CD4-positive, alpha-beta T cell treated with Interleukin-10 for 1 hour (primary cell): ENCODE measurements around the gene SAA4.
"Not testable (repeated sequence)": the region's sequence is repeated elsewhere in the genome, so short reads cannot be mapped to it uniquely, and the experiment has no call there.

Experiments
- DNase-seq: peaks from one replicate; pipeline ENCODE4 v3.0.0-alpha.2; 2020

The SAA4 gene, protein sequence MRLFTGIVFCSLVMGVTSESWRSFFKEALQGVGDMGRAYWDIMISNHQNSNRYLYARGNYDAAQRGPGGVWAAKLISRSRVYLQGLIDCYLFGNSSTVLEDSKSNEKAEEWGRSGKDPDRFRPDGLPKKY

DNA sequence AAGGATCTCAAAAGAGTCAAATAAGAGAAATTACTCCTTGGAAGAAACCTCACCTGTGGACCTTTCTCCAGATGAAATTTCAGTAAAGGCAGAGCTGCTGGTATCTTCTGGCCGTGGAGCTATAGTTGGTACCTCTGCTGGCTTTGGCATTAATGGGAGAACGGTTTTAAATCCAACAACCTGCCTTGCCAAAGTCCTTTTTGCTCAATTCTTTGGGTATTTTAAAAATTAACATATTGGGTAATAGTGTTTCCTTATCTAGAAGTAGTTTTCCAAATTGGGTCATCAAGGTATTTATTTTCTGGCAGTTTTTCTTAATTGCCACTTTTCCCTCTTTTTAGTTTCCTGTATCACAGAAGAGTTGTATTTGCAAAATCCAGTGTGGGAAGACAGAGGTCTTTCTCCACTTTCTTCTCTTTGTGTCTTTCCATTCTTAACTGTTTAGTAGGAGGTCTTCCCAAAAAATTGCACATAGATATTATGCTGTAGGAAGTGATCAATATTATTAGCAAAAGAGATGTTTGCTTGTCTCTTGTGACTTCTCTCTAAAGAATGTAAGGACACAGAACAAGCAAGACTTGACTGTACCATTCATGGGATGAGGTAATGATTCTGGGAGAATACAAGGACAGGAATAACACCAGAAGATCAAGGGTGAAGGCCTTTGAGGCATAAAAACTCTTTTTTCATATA is at the start of gene SAA4:
Gene SAA4 (minus strand): TSS at position 139 of the 693 bp plus-strand sequence. CDS start 876 bp downstream, outside the sequence.
- DNase-seq = no peak

DNA sequence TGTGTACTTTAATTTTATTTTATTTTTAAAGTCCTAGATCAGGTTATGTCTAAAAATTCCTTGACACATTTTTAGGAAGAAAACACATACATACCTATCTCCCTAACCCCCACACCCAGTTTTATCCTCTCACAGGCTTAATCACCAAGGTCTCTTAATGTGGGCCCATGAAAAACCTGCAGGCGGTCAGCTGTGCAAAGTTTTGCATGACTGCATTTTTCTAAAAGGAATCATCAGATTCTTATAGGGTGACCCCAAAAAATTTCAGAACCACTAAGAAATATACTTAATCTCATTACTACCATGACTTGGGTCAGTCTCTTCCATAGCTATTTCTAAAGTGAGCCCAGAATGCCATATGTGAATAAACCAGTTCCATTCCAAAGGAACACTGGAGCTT is 49.2 kb upstream of the SAA4 start:
- no peak for DNase-seq

DNA sequence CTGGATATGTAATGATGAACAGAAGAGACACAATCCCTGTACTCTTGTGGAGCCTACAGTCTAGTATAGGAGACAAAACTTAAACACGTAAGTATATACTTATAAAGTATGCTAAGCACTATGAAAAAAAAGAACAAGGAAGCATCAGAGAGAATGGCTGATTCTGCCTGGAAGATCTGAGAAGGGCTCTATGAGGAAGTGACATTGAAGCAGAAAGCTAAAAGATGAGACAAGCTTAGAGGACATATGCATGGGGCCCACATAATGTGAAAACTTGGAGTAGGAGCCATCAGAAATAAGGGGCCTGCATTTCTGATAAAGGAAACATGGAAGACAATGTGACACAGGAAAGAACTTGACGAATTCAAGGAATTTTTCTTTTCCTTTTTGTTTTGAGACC is 46.0 kb upstream of the SAA4 start:
- no peak for DNase-seq

DNA sequence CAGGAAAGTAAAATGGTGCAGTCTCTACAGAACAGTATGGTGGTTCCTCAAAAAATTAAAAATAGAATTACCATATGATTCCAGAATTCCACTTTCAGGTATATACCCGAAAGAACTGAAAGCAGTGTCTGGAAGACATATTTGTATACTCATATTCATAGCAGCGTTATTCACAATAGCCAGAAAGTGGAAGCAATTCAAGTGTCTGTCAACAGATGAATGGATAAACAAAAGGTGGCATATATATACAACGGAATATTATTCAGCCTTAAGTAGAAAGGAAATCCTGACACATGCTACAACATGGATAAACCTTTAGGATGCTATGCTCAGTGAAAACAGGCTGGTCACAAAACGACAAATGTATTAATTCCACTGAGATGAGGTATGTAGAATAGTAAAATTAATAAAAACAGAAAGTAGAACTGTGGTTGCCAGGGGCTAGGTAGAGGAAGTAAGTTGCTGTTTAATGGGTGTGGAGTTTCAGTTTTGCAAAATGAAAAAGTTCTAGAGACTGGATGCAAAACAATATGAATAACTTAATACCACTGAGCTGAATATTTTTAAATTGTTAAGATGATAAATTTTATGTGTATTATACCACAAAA is 43.9 kb upstream of the SAA4 start:
- peak; percentile 14 for DNase-seq

DNA sequence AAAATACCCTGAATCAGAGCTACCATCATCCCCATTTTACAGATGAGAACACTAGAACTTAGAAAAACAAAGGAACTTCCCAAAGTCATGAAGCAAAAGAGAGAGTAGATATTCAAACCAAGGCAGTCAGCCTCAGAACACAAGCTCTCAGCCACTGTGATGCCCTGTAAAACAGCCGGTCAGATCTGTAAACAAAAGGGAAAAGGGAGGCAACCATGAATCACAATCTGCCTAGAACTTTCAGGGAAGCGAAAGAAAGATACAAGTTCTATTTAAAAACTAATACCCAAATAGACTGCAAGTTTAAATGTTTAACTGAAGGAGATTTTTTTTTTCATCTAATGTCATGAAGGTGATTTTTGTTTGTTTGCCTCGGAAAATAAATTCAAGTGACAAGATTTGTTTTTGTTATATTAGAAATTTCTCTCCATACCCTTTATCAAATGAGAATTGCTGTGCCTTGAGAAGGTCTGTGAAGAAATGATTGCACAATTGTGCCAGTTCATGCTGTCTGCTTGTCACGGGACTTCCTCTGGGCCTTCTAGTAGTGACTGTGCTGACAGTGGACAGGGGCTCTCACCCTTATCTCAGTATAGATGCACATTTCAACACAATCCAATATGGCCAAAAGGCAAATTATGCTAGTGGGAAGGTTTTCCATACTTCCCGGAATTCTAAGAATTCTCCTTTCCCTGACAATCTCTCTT is 41.1 kb upstream of the SAA4 start:
- DNase-seq = no peak

DNA sequence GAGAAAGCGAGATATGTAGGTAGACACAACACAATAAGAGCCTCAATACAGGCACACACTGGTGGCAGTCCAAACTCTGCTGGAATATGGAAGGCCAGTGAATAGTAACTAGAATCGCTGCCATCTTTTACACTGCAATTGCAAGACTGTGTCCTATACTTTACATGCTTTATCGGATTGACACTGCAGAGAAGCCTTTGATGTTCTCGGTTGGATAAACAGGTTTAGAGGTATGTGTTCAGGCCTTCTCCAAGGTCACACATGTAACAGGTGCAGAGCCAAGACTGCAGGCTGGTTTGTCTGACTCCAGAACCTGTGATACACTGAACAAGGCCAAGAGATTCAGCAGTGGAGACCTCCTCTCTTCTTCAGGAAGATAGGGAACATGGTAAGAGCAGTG is 34.6 kb upstream of the SAA4 start:
- DNase-seq = no peak

DNA sequence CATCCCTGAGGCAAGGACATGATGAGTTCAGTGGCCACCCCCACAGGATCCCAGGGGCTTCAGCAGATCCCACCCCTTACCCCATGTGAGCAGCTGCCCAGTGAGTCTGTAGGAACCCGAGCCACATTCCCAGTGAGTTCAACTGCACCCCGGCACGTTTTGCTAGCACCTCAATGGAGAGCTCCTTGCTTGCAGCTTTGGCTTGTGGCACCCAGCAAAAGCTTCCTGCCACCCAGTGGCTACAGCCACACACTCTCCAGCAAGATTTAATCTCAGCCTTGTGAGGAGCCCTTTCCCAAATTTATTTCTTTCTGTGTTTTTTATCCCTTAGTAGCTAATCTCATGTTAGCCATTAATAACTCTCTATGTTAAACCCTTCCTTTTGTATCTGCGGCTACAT is 33.5 kb upstream of the SAA4 start:
- no peak for DNase-seq

DNA sequence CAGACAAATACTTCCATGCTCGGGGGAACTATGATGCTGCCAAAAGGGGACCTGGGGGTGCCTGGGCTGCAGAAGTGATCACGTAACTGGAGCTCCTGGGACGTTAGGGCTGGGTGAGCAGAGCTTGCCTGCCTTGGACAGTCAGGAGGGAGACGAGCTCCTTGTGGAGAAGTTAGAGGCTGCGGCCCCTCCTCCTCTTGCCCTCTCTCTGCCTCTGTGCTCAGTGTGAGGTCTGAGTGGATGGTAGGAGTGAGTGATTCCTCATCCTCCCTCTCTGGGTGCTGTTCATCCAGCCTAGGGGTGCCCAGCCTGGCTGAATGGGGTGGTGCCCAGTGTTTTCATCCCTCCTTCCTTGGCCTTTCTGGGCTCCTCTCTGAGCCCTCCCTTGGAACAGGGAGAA is 32.6 kb upstream of the SAA4 start:
- not testable (repeated sequence) for DNase-seq

DNA sequence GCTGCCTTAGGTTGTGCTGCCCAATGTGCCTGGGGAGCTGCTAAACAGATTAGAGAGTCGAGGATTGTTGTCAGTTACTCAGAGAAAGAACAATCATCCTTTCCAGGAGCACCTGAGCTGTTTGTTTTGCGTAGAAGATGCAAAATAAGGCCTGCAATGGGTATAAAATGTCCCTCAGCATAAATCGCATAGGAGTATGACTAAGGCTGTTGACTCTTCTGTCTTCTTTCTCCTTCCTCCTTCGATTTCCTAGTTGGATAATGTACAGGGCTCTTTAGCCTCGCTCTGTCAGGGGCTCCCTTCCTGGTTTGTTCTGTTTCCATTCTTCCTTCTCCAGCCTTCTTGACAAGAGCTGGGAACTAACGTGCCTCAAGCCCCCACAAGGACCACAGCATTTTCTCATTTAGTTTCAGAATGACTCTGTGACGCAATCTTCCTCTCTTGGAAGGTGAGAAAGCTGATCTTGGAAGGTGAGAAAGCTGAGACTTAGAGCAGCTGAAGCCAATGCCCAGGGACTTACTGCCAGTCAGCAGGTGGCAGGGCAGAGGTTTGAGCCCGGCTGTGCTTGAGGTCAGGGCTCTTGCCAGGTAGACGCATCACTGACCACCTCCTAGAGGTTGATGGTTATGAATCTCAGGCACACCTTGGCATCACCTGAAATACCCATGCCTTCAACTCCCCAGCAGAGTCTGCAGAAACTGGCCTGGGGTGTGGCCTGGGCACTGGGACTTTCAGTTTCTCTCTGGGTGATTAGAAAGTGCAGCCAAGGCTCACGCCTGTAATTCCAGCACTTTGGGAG is 30.9 kb upstream of the SAA4 start:
- DNase-seq = peak; percentile 11

DNA sequence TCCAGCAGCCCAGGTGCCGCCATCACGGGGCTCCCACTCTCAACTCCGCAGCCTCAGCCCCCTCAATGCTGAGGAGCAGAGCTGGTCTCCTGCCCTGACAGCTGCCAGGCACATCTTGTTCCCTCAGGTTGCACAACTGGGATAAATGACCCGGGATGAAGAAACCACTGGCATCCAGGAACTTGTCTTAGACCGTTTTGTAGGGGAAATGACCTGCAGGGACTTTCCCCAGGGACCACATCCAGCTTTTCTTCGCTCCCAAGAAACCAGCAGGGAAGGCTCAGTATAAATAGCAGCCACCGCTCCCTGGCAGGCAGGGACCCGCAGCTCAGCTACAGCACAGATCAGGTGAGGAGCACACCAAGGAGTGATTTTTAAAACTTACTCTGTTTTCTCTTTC is 29.3 kb upstream of the SAA4 start, which contains the start of gene SAA1:
Gene SAA1 (plus strand): TSS at position 316 of the 400 bp plus-strand sequence. CDS start 624 bp downstream, outside the sequence.
- DNase-seq = no peak

DNA sequence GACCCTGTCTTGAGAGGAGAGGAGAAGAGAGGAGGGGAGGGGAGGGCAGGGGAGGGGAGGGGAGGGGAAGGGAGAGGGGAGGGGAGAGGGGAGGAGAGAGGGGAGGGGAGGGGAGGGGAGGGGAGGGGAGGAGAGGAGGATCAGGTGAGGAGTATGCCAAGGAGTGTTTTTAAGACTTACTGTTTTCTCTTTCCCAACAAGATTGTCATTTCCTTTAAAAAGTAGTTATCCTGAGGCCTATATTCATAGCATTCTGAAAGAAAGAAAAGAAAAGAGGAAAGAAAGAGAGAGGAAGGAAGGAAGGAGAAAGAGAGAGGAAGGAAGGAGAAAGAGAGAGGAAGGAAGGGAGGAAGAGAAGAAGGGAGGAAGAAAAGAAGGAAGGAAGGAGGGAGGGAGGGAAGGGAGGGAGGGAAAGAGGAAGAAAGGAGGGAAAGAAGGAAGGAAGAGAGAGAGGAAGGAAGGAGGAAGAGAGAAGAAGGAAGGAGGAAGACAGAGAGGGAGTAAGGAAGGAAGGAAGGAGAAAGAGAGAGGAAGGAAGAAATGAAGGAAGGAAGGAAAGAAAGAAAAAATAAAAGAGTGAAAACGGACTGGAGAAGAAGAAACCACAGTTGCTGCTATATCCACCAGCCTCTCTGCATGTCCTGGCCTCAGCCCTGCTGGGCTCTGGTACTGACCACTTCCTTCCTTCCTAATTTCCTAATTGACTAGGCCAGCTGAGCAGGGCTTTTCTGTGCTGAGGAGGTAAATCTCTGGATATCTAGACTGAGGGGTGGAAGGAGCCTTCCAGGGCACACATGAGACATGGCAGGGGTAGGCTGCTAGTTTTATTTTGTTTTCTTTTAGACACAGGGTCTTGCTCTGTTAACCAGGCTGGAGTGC is 28.3 kb upstream of the SAA4 start:
- no peak for DNase-seq

DNA sequence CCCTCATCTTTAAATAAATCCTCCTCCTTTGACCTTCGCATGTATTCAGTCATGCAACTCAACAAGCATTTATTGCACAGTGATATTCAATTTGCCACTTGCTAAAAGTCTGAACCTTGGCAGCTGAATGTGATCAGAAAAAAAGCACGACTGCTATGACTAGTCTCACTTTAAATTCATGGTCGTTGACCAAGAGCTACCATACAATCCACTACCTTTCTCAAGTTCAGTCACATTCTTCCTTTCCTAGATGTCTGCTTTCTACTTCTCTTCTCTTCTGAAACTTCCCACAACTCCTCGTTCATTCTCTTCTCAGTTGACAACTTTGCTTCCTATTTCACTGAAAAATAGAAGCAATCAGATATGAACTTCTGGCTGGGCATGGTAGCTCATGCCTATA is 27.4 kb upstream of the SAA4 start:
- DNase-seq = no peak

DNA sequence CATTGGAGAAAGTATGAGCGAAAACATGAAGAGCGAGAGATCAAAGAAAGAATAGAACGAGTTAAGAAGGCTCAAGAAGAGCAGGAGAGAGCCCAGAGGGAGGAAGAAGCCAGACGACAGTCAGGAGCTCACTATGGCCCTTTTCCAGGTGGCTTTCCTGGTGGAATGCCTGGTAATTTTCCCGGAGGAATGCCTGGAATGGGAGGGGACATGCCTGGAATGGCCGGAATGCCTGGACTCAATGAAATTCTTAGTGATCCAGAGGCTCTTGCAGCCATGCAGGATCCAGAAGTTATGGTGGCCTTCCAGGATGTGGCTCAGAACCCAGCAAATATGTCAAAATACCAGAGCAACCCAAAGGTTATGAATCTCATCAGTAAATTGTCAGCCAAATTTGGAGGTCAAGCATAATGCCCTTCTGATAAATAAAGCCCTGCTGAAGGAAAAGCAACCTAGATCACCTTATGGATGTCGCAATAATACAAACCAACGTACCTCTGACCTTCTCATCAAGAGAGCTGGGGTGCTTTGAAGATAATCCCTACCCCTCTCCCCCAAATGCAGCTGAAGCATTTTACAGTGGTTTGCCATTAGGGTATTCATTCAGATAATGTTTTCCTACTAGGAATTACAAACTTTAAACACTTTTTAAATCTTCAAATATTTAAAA is 26.2 kb upstream of the SAA4 start:
- DNase-seq = not testable (repeated sequence)

DNA sequence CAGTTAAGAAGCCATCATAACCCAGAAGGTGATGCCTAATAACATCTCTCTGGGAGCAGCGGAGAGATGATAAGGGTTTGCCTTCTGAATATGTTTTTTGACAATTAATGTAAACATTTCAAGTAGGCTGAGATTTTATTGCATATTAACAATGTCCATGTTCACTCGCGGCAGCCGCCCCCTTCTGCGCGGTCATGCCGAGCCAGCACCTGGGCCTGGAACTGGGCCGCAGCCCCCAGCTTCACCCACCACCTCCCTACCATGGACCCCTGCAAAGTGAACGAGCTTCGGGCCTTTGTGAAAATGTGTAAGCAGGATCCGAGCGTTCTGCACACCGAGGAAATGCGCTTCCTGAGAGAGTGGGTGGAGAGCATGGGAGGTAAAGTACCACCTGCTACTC is 25.1 kb upstream of the SAA4 start:
- DNase-seq = no peak

DNA sequence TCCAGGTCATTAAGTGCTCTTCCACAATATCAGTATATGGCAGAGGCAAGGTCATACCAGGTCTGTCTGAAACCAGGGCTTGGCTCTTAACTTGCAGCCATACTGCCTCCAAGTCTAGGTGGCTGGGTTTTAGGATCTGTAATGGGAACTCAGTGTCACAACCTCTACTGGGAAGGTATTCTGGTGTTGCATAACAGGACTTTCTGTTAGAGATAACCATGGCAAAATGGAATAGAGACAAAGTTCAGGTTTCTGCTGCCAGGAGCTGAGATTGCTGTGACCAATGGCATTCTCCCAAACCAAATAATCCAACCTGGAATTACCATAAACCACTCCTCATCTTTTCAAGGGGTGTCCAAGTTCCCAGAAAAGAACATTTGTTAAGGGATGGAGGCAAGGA is 22.7 kb upstream of the SAA4 start:
- no peak for DNase-seq

DNA sequence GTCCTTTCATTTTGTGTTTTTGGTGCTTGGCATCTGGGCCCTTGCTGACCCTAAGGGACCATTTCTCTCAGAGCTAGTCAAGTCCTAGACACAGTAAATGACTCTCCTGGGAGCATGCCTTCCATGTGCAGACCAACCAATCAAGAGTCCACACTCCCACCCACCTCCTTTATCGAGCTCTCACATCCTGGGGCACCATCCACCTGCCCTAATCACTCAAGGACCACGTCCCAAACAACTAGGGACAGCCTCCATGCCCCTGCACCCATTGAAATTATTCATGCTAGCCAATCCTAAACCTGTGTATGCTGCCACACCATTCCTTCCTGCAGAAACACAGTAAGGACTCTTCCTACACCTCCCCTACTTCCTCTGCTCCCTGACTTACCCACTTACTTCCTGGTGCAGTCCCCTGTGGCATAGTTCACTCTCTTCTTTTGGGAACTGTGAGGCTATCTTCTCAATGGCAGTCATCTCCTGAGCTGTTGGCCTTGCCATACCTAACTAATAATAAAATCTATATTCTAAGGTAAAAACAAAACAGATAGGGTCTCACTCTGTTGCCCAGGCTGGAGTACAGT is 18.3 kb upstream of the SAA4 start:
- DNase-seq = no peak

DNA sequence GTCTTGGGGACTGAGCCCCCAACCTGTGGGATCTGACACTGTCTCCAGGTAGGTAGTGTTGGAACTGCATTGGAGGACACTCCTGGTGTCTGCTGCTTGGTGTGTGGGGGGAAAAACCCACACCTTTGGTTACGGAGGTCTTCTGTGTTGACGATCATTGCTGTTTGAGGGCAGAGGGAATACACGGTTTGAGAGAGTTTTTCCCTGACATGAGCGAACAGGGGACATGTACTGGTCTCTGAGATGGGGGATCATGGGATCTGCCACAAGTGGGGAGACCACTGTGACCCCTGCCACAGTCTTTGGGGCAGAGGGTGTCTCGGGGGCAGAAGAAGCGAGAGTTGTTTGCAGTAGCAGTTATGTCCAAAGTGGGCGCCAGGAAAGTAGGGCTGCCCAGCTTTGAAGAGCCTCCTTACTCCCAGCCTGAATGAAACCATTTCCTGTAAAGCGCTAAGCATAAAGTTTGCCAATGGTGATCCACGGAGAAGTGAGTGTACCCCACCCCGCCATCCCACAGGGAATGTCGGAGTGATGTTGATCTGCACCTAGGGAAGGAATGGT is 17.3 kb upstream of the SAA4 start:
- no peak for DNase-seq

DNA sequence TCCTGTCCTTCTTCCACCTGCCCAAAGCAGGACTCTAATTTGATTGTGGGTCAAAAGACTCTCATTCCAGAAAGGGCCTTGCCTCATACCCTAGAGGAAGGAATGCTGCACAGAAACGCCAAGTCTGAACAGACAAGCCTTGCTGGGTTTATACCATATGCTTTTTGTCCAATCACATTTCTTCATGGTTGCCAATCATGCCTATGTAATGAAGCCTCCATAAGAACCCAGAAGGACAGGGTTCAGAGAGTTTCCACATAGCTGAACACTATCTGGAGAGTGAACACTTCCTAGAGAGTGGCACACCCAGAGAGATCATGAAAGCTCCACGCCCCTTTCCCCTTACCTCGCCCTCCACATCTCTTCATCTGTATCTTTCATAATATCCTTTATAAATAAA is 16.6 kb upstream of the SAA4 start:
- DNase-seq = no peak

DNA sequence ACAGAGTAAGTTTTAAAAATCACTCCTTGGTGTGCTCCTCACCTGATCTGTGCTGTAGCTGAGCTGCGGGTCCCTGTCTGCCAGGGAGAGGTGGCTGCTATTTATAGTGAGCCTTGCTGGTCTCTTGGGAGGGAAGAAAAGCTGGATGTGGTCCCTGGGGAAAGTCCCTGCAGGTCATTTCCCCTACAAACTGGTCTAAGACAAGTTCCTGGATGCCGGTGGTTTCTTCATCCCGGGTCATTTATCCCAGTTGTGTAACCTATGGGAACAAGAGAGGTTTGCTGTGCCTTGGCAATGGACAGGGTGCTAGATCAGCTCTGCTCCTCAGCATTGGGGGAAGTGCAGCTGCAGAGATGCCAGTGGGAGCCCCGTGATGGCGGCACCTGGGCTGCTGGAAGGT is 12.0 kb upstream of the SAA4 start, which contains the start of gene SAA2:
Gene SAA2 (minus strand): TSS at position 108 of the 400 bp plus-strand sequence. CDS start 657 bp downstream, outside the sequence.
- no peak for DNase-seq

DNA sequence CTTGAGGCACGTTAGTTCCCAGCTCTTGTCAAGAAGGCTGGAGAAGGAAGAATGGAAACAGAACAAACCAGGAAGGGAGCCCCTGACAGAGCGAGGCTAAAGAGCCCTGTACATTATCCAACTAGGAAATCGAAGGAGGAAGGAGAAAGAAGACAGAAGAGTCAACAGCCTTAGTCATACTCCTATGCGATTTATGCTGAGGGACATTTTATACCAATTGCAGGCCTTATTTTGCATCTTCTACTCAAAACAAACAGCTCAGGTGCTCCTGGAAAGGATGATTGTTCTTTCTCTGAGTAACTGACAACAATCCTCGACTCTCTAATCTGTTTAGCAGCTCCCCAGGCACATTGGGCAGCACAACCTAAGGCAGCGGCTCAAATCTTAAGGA is 10.6 kb upstream of the SAA4 start:
- DNase-seq = not testable (repeated sequence)
